ENCODE results near the gene GCA.

- TF ChIP-seq CTCF (IDR thresholded peaks at IDR 0.05; ENCODE audit: insufficient read depth, low read length, poor library complexity, severe bottlenecking) (peak; percentile 85), EZH2phosphoT487 (conservative IDR thresholded peaks at IDR 0.05; ENCODE audit: low read length) (no peak)
Observed at GRCh38 chr2:162301151-162301804, 42.7 kb upstream of the GCA start.

Measured in SU-DHL-6 (cell line).